ENCODE results near the gene FADS1.

DNA sequence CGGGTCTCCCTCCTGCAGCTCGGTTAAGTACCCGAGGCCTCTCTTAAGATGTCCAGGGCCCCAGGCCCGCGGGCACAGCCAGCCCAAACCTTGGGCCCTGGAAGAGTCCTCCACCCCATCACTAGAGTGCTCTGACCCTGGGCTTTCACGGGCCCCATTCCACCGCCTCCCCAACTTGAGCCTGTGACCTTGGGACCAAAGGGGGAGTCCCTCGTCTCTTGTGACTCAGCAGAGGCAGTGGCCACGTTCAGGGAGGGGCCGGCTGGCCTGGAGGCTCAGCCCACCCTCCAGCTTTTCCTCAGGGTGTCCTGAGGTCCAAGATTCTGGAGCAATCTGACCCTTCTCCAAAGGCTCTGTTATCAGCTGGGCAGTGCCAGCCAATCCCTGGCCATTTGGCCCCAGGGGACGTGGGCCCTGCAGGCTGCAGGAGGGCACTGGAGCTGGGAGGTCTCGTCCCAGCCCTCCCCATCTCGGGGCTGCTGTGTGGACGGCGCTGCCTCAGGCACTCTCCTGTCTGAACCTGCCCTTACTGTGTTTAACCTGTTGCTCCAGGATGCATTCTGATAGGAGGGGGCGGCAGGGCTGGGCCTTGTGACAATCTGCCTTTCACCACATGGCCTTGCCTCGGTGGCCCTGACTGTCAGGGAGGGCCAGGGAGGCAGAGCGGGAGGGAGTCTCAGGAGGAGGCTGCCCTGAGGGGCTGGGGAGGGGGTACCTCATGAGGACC, 49.6 kb upstream of the FADS1 start:
- TF ChIP-seq POLR2AphosphoS5 (IDR thresholded peaks at IDR 0.05; ENCODE audit: low read depth, low read length) (no peak), POLR2A (IDR thresholded peaks at IDR 0.05; ENCODE audit: low read depth, low read length) (no peak)

Measured in GM12892 (cell line).